ENCODE measurements around the gene CCL27. TPM values are rescaled to one million over a fixed set of nuclear protein-coding genes. Genes with fewer than 3 reads are reported as not detected.
A peak's percentile ranks its signal among the peaks of the same experiment; 100 is the strongest.

Gene CCL27
- total RNA-seq, 1 experiment from 2014 or later: 0.95 TPM

DNA sequence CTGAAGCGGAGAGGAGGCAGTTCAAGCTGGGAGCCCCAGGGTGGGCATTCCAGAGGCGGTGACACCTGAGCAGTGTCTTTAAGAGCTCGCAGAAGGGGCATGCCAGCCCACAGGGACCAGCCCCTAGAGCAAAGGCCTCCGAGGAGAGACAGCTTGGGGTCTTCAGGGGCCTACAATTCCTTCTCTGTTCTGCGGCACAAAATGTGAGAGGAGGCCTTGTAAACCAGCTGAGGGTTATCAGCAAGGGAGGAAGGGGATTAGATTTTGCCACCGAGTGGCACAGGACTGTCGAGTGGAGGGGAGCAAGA, 24.4 kb downstream of the CCL27 start:
- Histone ChIP-seq H3K27me3 (ENCODE audit: control insufficient read depth, insufficient read depth, low read length) (no peaks in the 10 kb centered on the region), H3K4me3 (ENCODE audit: low read depth in 2 of 2, low read length in 2 of 2) (peak overlapping the region; percentile 70 to 94), H3K36me3 (ENCODE audit: control insufficient read depth, insufficient read depth, low read length) (no peaks in the 10 kb centered on the region), H3K27ac (ENCODE audit: low read length) (peak overlapping the region; percentile 98), H3K4me1 (ENCODE audit: control insufficient read depth, insufficient read depth, low read length) (peaks cover 13% of the 10 kb centered on the region), H3K9me3 (ENCODE audit: control insufficient read depth, insufficient read depth, low read depth, low read length) (no peaks in the 10 kb centered on the region)
- DNase-seq (ENCODE audit: low read depth, low spot score) (no peak), ATAC-seq (no peak)
- CTCF ChIA-PET: interaction anchor here (0.6 to 1.4 kb wide), 4 partner anchors 8 to 64 kb away, joined by 4 to 5 read pairs (median 4); partner anchors contain the start of gene GALT
- BruUV-seq (replicated peaks): no TSS peak
- POLR2A ChIA-PET: interaction anchor here (1.7 kb wide), 1 partner anchor 27 kb away, joined by 5 read pairs; no protein-coding TSS in a partner anchor
- in situ Hi-C loops (cut with HindIII; ENCODE audit: low pct_unique_long_range_greater_than_20kb, low sequenced_read_pairs) (no loop called here), intact Hi-C loops (cut with micrococcal nuclease; ENCODE audit: unreplicated experiment) (no loop called here)
- TF ChIP-seq POLR2AphosphoS5 (IDR thresholded peaks at IDR 0.05; ENCODE audit: low read depth, low read length) (no peak; the same call in 1 of the 2 replicates), TCF7L2 (IDR thresholded peaks at IDR 0.05; ENCODE audit: low read depth, low read length) (no peak), SIN3A (IDR thresholded peaks at IDR 0.05; ENCODE audit: borderline replicate concordance, insufficient read depth, low read depth, low read length) (no peak)
- TF ChIP-seq, protein P1, sequence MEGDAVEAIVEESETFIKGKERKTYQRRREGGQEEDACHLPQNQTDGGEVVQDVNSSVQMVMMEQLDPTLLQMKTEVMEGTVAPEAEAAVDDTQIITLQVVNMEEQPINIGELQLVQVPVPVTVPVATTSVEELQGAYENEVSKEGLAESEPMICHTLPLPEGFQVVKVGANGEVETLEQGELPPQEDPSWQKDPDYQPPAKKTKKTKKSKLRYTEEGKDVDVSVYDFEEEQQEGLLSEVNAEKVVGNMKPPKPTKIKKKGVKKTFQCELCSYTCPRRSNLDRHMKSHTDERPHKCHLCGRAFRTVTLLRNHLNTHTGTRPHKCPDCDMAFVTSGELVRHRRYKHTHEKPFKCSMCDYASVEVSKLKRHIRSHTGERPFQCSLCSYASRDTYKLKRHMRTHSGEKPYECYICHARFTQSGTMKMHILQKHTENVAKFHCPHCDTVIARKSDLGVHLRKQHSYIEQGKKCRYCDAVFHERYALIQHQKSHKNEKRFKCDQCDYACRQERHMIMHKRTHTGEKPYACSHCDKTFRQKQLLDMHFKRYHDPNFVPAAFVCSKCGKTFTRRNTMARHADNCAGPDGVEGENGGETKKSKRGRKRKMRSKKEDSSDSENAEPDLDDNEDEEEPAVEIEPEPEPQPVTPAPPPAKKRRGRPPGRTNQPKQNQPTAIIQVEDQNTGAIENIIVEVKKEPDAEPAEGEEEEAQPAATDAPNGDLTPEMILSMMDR (IDR thresholded peaks at IDR 0.05): no peak
- TF ChIP-seq, protein P2, sequence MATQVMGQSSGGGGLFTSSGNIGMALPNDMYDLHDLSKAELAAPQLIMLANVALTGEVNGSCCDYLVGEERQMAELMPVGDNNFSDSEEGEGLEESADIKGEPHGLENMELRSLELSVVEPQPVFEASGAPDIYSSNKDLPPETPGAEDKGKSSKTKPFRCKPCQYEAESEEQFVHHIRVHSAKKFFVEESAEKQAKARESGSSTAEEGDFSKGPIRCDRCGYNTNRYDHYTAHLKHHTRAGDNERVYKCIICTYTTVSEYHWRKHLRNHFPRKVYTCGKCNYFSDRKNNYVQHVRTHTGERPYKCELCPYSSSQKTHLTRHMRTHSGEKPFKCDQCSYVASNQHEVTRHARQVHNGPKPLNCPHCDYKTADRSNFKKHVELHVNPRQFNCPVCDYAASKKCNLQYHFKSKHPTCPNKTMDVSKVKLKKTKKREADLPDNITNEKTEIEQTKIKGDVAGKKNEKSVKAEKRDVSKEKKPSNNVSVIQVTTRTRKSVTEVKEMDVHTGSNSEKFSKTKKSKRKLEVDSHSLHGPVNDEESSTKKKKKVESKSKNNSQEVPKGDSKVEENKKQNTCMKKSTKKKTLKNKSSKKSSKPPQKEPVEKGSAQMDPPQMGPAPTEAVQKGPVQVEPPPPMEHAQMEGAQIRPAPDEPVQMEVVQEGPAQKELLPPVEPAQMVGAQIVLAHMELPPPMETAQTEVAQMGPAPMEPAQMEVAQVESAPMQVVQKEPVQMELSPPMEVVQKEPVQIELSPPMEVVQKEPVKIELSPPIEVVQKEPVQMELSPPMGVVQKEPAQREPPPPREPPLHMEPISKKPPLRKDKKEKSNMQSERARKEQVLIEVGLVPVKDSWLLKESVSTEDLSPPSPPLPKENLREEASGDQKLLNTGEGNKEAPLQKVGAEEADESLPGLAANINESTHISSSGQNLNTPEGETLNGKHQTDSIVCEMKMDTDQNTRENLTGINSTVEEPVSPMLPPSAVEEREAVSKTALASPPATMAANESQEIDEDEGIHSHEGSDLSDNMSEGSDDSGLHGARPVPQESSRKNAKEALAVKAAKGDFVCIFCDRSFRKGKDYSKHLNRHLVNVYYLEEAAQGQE (IDR thresholded peaks at IDR 0.05; ENCODE audit: insufficient read depth in 1 of 2, low read depth in 2 of 2, low read length in 1 of 2): no peak

DNA sequence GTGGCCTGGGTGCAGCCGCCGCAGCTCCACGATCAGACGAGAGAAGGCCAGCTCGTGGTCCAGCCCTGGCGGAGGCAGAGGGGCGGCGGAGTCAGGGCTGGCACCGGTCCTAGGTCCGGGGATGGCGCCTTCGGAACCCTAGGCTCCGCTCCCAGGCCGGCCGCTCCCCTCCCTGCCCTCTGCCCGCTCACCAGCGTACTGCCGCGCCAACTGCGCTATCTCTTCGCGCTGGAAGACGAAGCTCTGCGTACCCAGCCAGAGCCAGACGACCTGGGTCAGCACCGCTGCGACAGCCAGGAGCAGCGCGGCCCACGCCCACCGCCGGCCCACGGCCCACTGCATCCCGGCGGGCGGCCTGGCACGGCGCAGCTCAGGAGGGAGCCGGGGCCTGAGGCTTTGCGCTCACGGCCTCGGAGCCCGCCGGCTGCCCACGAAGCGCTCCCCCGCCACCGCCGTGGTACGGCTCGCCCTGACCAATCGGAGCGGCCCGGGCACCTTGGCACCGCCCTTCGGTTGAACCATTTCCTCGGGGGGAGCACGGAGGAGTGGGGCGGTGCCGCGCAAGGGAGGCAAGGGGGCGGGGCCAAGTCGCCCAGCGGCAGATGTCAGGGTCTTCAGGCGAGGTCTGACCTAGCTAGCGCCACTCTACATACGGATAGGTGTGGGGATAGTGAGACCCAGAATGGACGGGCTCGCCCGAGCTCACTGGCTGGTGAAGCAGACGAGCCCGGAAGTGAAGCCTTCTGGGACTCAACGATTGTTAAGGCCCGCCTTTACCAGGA, 24.9 kb downstream of the CCL27 start, which contains the start of gene SIGMAR1:
SIGMAR1 (minus strand) TSS at position 432 of the 782 bp plus-strand sequence; CDS start at position 342, 90 bp downstream.
- no TSS peak for BruUV-seq (replicated peaks)
- H3K27me3 ChIP-seq (ENCODE audit: control insufficient read depth, insufficient read depth, low read length): no peaks in the 10 kb centered on the region
- peak within 1 kb of the TSS; percentile 70 to 94 for H3K4me3 ChIP-seq (ENCODE audit: low read depth in 2 of 2, low read length in 2 of 2)
- ATAC-seq (peak; percentile 94), DNase-seq (ENCODE audit: low read depth, low spot score) (peak; percentile 51)
- CTCF ChIA-PET: interaction anchor here (0.6 to 1.1 kb wide), 2 partner anchors 9 to 268 kb away, joined by 4 to 5 read pairs; partner anchors contain the start of gene GALT
- POLR2A ChIA-PET: interaction anchor here (0.6 to 1.7 kb wide), 2 partner anchors 8 to 27 kb away, joined by 4 to 5 read pairs; no protein-coding TSS in a partner anchor
- in situ Hi-C loops (cut with HindIII; ENCODE audit: low pct_unique_long_range_greater_than_20kb, low sequenced_read_pairs): no loop called here
- peak within 1 kb of the TSS; percentile 98 for H3K27ac ChIP-seq (ENCODE audit: low read length)
- H3K36me3 ChIP-seq (ENCODE audit: control insufficient read depth, insufficient read depth, low read length): no peaks in the 10 kb centered on the region
- TF ChIP-seq TCF7L2 (IDR thresholded peaks at IDR 0.05; ENCODE audit: low read depth, low read length): no peak; the same call in 1 of the 2 replicates
- 0 out of 2 replicates have a peak, but pooled peaks have one; percentile 15 for TF ChIP-seq SIN3A (IDR thresholded peaks at IDR 0.05; ENCODE audit: borderline replicate concordance, insufficient read depth, low read depth, low read length)
- peak; percentile 92 for TF ChIP-seq POLR2AphosphoS5 (IDR thresholded peaks at IDR 0.05; ENCODE audit: low read depth, low read length)
- TF ChIP-seq, protein P1 (IDR thresholded peaks at IDR 0.05): no peak
- TF ChIP-seq, protein P2 (IDR thresholded peaks at IDR 0.05; ENCODE audit: insufficient read depth in 1 of 2, low read depth in 2 of 2, low read length in 1 of 2): no peak
- intact Hi-C loops (cut with micrococcal nuclease; ENCODE audit: unreplicated experiment): no loop called here
- H3K4me1 ChIP-seq (ENCODE audit: control insufficient read depth, insufficient read depth, low read length): peaks cover 13% of the 10 kb centered on the region
- no peaks in the 10 kb centered on the region for H3K9me3 ChIP-seq (ENCODE audit: control insufficient read depth, insufficient read depth, low read depth, low read length)

All from Panc1 (cell line).